HuH-7.5 (cell line): ENCODE measurements around the gene MIEF2.
"Not testable (repeated sequence)": the region's sequence is repeated elsewhere in the genome, so short reads cannot be mapped to it uniquely, and the experiment has no call there.

Experiments used
- DNase-seq: peaks from one replicate; pipeline ENCODE4 v3.0.0; 2011; ENCODE audit warnings: low spot score

MIEF2 gene

GRCh38 chr17:18260332-18261145 is at the start of gene MIEF2:
TSS of gene MIEF2 (plus strand) at chr17:18260662. CDS start at chr17:18262721, 2,059 bp downstream.
- peak; percentile 98 for DNase-seq

- DNase-seq, result no peak
Measured at GRCh38 chr17:18213666-18214270, 46.7 kb upstream of the MIEF2 start.

GRCh38 chr17:18216906-18217305 is 43.6 kb upstream of the MIEF2 start:
- not testable (repeated sequence) for DNase-seq

GRCh38 chr17:18217412-18218015 is 42.9 kb upstream of the MIEF2 start:
- DNase-seq, result peak; percentile 71

- DNase-seq, result no peak
Measured at GRCh38 chr17:18218756-18219415, 41.6 kb upstream of the MIEF2 start.

GRCh38 chr17:18224053-18224386 is 36.4 kb upstream of the MIEF2 start:
- DNase-seq, result no peak

GRCh38 chr17:18224387-18225120 is 35.9 kb upstream of the MIEF2 start:
- DNase-seq, result no peak

GRCh38 chr17:18225121-18225641 is 35.3 kb upstream of the MIEF2 start, which contains the start of gene LLGL1:
TSS of gene LLGL1 (plus strand) at chr17:18225635. CDS start at chr17:18225683, 48 bp downstream.
- DNase-seq, result peak; percentile 99

GRCh38 chr17:18225642-18226283 is 34.7 kb upstream of the MIEF2 start:
- no peak for DNase-seq

GRCh38 chr17:18226284-18226945 is 34.0 kb upstream of the MIEF2 start:
- DNase-seq, result no peak

- DNase-seq, result no peak
Measured at GRCh38 chr17:18227635-18228034, 32.8 kb upstream of the MIEF2 start.

- DNase-seq, result no peak
Measured at GRCh38 chr17:18228176-18228682, 32.2 kb upstream of the MIEF2 start.

- no peak for DNase-seq
Measured at GRCh38 chr17:18229254-18229653, 31.2 kb upstream of the MIEF2 start.

- no peak for DNase-seq
Measured at GRCh38 chr17:18229771-18230170, 30.7 kb upstream of the MIEF2 start.

GRCh38 chr17:18230288-18231141 is 29.9 kb upstream of the MIEF2 start:
- no peak for DNase-seq

GRCh38 chr17:18231164-18231563 is 29.3 kb upstream of the MIEF2 start:
- no peak for DNase-seq

GRCh38 chr17:18233803-18234518 is 26.5 kb upstream of the MIEF2 start:
- DNase-seq, result no peak

- DNase-seq, result no peak
Measured at GRCh38 chr17:18234853-18235380, 25.5 kb upstream of the MIEF2 start.
